ENCODE data around the gene VPS18. TPM values are rescaled to one million over a fixed set of nuclear protein-coding genes. Genes with fewer than 3 reads are reported as not detected.
"Not testable (repeated sequence)": the region's sequence is repeated elsewhere in the genome, so short reads cannot be mapped to it uniquely, and the experiment has no call there.

The VPS18 gene
- total RNA-seq, 1 donor from 2014 or later: 21.3 TPM

GRCh38 chr15:40859206-40859851, 34.9 kb upstream of the VPS18 start:
- intact Hi-C loops (cut with micrococcal nuclease): no loop called here
- peak; percentile 47 for DNase-seq

GRCh38 chr15:40861147-40861546, 33.1 kb upstream of the VPS18 start:
- H3K9me3 ChIP-seq (replicated peaks); DNase-seq; H3K27ac ChIP-seq (replicated peaks); H3K4me1 ChIP-seq; intact Hi-C loops (cut with micrococcal nuclease); H3K36me3 ChIP-seq; H3K4me3 ChIP-seq: not testable (repeated sequence)
- H3K27me3 ChIP-seq (ENCODE audit: low read depth): peaks cover 47% of the 10 kb centered on the region

More at GRCh38 chr15:40859206-40859851, 34.9 kb upstream of the VPS18 start:
- Histone ChIP-seq H3K27me3 (ENCODE audit: low read depth) (peaks cover 51% of the 10 kb centered on the region), H3K4me3 (no peak overlapping the region), H3K36me3 (no peaks in the 10 kb centered on the region), H3K9me3 (replicated peaks) (no peaks in the 10 kb centered on the region), H3K27ac (replicated peaks) (no peak overlapping the region), H3K4me1 (peaks cover 7% of the 10 kb centered on the region)
- TF ChIP-seq, protein P1, sequence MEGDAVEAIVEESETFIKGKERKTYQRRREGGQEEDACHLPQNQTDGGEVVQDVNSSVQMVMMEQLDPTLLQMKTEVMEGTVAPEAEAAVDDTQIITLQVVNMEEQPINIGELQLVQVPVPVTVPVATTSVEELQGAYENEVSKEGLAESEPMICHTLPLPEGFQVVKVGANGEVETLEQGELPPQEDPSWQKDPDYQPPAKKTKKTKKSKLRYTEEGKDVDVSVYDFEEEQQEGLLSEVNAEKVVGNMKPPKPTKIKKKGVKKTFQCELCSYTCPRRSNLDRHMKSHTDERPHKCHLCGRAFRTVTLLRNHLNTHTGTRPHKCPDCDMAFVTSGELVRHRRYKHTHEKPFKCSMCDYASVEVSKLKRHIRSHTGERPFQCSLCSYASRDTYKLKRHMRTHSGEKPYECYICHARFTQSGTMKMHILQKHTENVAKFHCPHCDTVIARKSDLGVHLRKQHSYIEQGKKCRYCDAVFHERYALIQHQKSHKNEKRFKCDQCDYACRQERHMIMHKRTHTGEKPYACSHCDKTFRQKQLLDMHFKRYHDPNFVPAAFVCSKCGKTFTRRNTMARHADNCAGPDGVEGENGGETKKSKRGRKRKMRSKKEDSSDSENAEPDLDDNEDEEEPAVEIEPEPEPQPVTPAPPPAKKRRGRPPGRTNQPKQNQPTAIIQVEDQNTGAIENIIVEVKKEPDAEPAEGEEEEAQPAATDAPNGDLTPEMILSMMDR (IDR thresholded peaks at IDR 0.05; ENCODE audit: borderline replicate concordance): peak; percentile 76

DNA sequence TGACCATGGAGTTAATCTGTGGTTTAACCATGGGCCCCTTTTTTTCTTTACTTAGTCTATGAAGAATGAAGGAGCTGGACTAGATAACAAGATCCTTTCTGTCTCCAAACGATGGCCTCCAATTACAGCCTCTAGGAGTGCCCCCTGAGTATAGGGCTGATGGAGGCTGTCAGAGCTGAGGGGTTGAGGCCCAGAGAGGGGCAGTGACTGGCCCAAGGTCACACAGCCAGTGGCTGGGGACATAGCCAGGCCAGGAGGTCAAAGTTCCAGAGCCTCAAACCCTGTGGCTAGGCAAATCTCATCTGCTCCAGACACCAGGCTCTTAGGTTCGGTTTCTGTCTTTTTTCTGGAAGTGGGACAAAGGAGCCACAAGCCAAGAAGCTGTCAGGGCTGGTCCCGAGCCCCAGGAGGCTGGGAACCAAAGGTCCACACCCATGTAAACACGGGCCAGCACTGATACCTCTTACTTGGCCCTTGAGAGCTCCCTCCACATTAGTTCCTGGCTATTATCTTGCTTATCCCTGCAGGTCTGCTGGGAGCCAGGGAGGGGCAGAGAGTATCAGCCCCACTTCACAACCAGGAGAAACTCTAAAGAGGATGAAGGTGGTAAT, 30.5 kb upstream of the VPS18 start:
- Histone ChIP-seq H3K4me1 (no peaks in the 10 kb centered on the region), H3K27me3 (ENCODE audit: low read depth) (peaks cover 47% of the 10 kb centered on the region), H3K9me3 (replicated peaks) (no peaks in the 10 kb centered on the region), H3K27ac (replicated peaks) (no peak overlapping the region), H3K4me3 (no peak overlapping the region), H3K36me3 (no peaks in the 10 kb centered on the region)
- intact Hi-C loops (cut with micrococcal nuclease): no loop called here
- TF ChIP-seq, protein P1 (IDR thresholded peaks at IDR 0.05; ENCODE audit: borderline replicate concordance): no peak
- no peak for DNase-seq

DNA sequence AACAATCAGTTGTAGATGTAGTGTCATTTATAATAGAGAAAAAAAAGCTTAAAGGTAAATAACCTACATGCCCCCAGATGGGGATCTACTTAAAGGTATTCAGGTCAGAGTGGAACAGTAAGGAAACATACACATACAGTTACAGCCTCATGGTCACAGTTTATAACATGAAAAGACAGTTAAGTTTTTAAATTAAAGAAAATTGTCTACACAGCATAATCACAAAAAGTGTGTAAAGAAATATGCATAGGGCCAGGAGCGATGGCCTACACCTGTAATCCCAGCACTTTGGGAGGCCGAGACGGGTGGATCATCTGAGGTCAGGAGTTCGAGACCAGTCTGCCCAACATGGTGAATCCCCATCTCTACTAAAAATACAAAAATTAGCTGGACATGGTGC, 27.1 kb upstream of the VPS18 start:
- TF ChIP-seq, protein P1 (IDR thresholded peaks at IDR 0.05; ENCODE audit: borderline replicate concordance): no peak
- Histone ChIP-seq H3K4me3 (no peak overlapping the region), H3K36me3 (no peaks in the 10 kb centered on the region), H3K9me3 (replicated peaks) (no peaks in the 10 kb centered on the region), H3K27ac (replicated peaks) (no peak overlapping the region), H3K27me3 (ENCODE audit: low read depth) (peaks cover 42% of the 10 kb centered on the region), H3K4me1 (no peaks in the 10 kb centered on the region)
- DNase-seq: no peak
- intact Hi-C loops (cut with micrococcal nuclease): no loop called here

DNA sequence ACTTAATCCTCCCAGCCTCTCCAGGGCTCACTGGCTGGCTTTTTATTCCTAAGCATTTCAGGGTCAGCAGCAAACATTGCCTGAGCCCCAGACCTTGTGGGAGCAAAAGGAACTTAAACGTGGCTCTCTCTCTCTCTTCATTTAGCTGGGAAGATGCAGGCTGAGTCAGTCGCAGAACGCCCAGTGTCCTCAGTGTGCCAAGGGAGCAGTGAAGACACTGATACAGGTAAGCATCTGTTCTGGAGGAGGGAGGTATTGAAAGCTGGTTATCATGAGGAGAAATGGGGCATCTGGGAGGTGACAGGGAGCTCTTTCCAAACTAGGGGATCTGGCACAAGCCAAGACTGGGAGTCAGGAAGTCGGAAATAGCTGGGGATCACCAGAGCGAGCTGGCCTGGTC, 24.6 kb upstream of the VPS18 start:
- Histone ChIP-seq H3K36me3 (no peaks in the 10 kb centered on the region), H3K27me3 (ENCODE audit: low read depth) (peaks cover 47% of the 10 kb centered on the region), H3K4me1 (peaks cover 14% of the 10 kb centered on the region), H3K9me3 (replicated peaks) (no peaks in the 10 kb centered on the region), H3K27ac (replicated peaks) (no peak overlapping the region), H3K4me3 (no peak overlapping the region)
- no peak for DNase-seq
- TF ChIP-seq, protein P1 (IDR thresholded peaks at IDR 0.05; ENCODE audit: borderline replicate concordance): no peak
- intact Hi-C loops (cut with micrococcal nuclease): no loop called here

DNA sequence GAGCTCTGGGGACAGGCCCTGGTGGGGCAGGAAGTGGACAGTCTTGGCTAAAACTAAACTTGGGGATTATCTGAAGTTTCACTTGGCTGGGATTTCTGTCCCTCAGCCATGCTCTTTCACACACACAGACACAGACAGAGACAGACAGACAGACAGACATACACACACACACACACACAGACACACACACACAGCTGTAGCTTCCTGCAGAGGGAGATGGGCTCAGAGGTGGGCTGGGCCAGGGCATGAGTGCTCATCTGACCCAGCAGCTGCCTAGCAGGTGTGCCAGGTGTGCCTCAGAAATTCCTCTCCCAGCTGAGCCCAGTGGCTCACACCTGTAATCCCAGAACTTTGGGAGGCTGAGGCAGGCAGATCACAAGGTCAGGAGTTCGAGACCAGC, 23.5 kb upstream of the VPS18 start:
- Histone ChIP-seq H3K4me3 (no peak overlapping the region), H3K27ac (replicated peaks) (no peak overlapping the region), H3K9me3 (replicated peaks) (no peaks in the 10 kb centered on the region), H3K27me3 (ENCODE audit: low read depth) (peaks cover 40% of the 10 kb centered on the region), H3K36me3 (no peaks in the 10 kb centered on the region), H3K4me1 (peaks cover 14% of the 10 kb centered on the region)
- no peak for DNase-seq
- TF ChIP-seq, protein P1 (IDR thresholded peaks at IDR 0.05; ENCODE audit: borderline replicate concordance): no peak
- intact Hi-C loops (cut with micrococcal nuclease): no loop called here

All from left ventricle myocardium inferior (tissue), 1 donor.